ENCODE results near the gene NTHL1. TPM values are rescaled to one million over a fixed set of nuclear protein-coding genes. Genes with fewer than 3 reads are reported as not detected.

The NTHL1 gene
- total and polyA plus RNA-seq, 9 donors = 1.9 to 38.1 (median 23.9) TPM

DNA sequence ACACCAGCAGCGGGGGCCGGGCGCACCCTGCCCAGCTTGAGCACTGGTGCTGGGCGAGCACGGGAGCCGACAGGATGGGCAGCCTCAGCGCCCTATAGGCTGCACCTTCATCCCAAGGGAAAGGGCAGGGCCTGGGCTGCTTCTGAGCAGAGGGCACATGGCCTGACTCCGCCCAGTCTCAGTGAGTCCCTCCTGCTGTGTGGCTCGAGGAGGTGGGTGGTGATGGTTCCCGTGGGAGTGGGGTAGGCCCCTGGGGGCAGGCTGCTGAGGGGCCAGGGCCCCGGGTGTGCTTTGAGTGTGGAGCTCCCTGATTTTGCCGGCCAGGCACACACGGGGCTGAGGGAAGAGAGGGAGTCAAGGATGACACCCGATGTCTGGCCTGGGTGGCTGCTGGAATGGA lies 38.0 kb upstream of the NTHL1 start:
- Histone ChIP-seq H3K27ac (no peak overlapping the region), H3K4me3 (no peak overlapping the region), H3K9me3 (no peaks in the 10 kb centered on the region), H3K27me3 (no peaks in the 10 kb centered on the region), H3K36me3 (no peaks in the 10 kb centered on the region), H3K4me1 (ENCODE audit: insufficient read depth) (peaks cover 8% of the 10 kb centered on the region)
- intact Hi-C loops (cut with DNase I) = no loop called here
- TF ChIP-seq, protein P1, sequence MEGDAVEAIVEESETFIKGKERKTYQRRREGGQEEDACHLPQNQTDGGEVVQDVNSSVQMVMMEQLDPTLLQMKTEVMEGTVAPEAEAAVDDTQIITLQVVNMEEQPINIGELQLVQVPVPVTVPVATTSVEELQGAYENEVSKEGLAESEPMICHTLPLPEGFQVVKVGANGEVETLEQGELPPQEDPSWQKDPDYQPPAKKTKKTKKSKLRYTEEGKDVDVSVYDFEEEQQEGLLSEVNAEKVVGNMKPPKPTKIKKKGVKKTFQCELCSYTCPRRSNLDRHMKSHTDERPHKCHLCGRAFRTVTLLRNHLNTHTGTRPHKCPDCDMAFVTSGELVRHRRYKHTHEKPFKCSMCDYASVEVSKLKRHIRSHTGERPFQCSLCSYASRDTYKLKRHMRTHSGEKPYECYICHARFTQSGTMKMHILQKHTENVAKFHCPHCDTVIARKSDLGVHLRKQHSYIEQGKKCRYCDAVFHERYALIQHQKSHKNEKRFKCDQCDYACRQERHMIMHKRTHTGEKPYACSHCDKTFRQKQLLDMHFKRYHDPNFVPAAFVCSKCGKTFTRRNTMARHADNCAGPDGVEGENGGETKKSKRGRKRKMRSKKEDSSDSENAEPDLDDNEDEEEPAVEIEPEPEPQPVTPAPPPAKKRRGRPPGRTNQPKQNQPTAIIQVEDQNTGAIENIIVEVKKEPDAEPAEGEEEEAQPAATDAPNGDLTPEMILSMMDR (IDR thresholded peaks at IDR 0.05) = no peak
- TF ChIP-seq EP300 (IDR thresholded peaks at IDR 0.05) = no peak
- no peak for TF ChIP-seq POLR2A (IDR thresholded peaks at IDR 0.05)
- 60 to 66% (median 61%) methylated on average over 13 to 14 of the region's 14 CpGs for WGBS, 3 donors
- no peak for DNase-seq

DNA sequence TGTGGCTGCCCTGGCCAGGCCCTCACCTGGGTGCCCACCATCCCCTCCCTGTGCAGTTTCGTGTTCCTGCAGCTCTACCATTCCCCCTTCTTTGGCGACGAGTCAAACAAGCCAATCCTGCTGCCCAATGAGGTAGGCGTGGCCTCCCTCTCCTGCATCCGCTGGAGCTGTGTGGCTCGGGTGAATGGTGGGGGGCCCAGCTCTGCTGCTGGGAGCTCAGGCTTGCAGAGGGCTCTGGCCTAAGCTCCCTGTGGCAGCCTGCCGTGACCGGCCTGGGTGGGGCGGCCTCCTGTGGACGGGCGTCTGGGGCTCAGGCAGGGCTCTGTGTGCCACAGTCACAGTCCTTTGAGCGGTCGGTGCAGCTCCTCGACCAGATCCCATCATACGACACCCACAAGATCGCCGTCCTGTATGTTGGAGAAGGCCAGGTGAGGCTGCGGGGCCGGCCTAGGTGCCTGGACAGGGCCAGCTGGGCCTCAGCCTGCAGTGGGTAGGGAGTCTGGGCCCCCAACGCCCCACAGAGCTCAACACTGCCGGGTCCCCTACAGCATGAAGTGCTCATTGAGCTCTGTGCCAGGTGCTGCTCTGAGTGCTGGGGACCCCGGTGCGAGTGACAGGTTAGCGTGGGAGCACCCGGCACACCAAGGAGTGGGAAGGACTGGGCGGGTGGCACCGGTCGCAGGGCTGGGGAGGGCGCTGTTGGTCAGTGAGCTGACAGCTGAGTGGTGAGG lies 37.4 kb upstream of the NTHL1 start:
- Histone ChIP-seq H3K36me3 (no peaks in the 10 kb centered on the region), H3K9me3 (no peaks in the 10 kb centered on the region), H3K4me1 (ENCODE audit: insufficient read depth) (peaks cover 8% of the 10 kb centered on the region), H3K27ac (no peak overlapping the region), H3K4me3 (no peak overlapping the region), H3K27me3 (no peaks in the 10 kb centered on the region)
- DNase-seq = no peak
- no peak for TF ChIP-seq EP300 (IDR thresholded peaks at IDR 0.05)
- TF ChIP-seq, protein P1 (IDR thresholded peaks at IDR 0.05) = no peak
- no peak for TF ChIP-seq POLR2A (IDR thresholded peaks at IDR 0.05)
- intact Hi-C loops (cut with DNase I) = no loop called here
- 88 to 95% (median 89%) methylated on average over 21 to 29 of the region's 29 CpGs for WGBS, 3 donors

DNA sequence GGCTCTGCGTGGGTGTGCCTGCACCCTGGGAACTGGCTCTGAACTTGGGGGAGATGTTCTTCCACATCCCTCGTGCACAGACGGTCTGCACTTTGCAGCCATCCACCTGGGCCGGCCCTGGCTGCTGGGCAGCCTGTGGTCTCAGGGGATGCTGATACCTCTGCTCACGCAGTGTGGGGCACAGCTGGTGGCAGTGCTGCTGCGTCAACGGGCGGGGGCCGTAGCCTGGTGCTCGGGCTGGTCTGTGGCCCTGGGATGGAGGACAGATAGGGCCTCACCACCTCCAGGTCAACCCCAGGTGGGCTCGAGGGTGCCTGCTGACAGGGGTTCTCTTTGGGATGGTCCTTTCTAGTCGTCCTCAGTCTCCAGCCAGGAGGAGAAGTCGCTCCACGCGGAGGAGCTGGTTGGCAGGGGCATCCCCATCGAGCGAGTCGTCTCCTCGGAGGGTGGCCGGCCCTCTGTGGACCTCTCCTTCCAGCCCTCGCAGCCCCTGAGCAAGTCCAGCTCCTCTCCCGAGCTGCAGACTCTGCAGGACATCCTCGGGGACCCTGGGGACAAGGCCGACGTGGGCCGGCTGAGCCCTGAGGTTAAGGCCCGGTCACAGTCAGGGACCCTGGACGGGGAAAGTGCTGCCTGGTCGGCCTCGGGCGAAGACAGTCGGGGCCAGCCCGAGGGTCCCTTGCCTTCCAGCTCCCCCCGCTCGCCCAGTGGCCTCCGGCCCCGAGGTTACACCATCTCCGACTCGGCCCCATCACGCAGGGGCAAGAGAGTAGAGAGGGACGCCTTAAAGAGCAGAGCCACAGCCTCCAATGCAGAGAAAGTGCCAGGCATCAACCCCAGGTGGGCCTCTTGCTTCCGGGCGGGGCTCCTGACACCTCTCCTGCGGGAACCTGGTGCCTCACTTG lies 36.5 kb upstream of the NTHL1 start:
- intact Hi-C loops (cut with DNase I) = no loop called here
- Histone ChIP-seq H3K4me3 (no peak overlapping the region), H3K27ac (no peak overlapping the region), H3K36me3 (no peaks in the 10 kb centered on the region), H3K4me1 (ENCODE audit: insufficient read depth) (peaks cover 8% of the 10 kb centered on the region), H3K27me3 (no peaks in the 10 kb centered on the region), H3K9me3 (no peaks in the 10 kb centered on the region)
- TF ChIP-seq EP300 (IDR thresholded peaks at IDR 0.05) (no peak), POLR2A (IDR thresholded peaks at IDR 0.05) (no peak)
- TF ChIP-seq, protein P1 (IDR thresholded peaks at IDR 0.05) = no peak
- no peak for DNase-seq
- WGBS, 3 donors = 89 to 90% (median 89%) methylated on average over 30 to 44 of the region's 44 CpGs

DNA sequence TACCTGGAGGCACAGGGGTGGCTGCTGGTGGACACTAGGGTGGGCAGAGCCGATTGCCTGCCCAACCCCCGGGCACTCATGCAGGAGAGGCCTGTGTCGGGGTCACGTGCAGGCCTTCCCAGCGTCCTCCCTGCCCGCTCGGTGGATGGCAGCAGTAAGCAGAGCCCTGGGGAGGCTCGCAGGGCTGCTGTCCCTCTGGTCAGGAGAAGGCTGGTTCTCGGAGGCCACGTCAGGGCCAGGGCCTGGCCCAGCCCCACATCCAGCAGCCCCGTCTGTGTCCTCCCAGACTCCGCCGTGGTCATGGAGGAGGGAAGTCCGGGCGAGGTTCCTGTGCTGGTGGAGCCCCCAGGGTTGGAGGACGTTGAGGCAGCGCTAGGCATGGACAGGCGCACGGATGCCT lies 35.8 kb upstream of the NTHL1 start:
- 66 to 80% (median 67%) methylated on average over 19 of the region's 19 CpGs for WGBS, 3 donors
- no peak for DNase-seq
- TF ChIP-seq POLR2A (IDR thresholded peaks at IDR 0.05) (no peak), EP300 (IDR thresholded peaks at IDR 0.05) (no peak)
- TF ChIP-seq, protein P1 (IDR thresholded peaks at IDR 0.05) = no peak

More for the DNA sequence above, 35.8 kb upstream of the NTHL1 start:
- Histone ChIP-seq H3K4me1 (ENCODE audit: insufficient read depth) (peaks cover 8% of the 10 kb centered on the region), H3K27me3 (no peaks in the 10 kb centered on the region), H3K27ac (peak overlapping the region; percentile 14 to 62), H3K4me3 (no peak overlapping the region), H3K9me3 (no peaks in the 10 kb centered on the region), H3K36me3 (no peaks in the 10 kb centered on the region)
- intact Hi-C loops (cut with DNase I) = no loop called here

All from ovary (tissue), 9 donors.